SU-DHL-6 (cell line): ENCODE measurements around the gene SOCS3.

ENCODE experiments used
- EZH2phosphoT487 ChIP-seq: fragments of 200-600 bp; sonication (generic), shearing (Covaris generic); conservative IDR thresholded peaks from 2 replicates; pipeline ENCODE4 v1.6.1; 2018; ENCODE audit warnings: mild to moderate bottlenecking, antibody characterized with exemption, low read length, moderate library complexity, mixed read lengths
- TF ChIP-seq, protein P1 (sequence below): fragments of 200-600 bp; sonication (generic); IDR thresholded peaks from one replicate; pipeline ENCODE4 v1.5.1; 2017; ENCODE audit warnings: antibody characterized with exemption, mild to moderate bottlenecking, low read length, moderate library complexity; ENCODE audit not compliant: insufficient read depth, poor library complexity, severe bottlenecking

DNA sequence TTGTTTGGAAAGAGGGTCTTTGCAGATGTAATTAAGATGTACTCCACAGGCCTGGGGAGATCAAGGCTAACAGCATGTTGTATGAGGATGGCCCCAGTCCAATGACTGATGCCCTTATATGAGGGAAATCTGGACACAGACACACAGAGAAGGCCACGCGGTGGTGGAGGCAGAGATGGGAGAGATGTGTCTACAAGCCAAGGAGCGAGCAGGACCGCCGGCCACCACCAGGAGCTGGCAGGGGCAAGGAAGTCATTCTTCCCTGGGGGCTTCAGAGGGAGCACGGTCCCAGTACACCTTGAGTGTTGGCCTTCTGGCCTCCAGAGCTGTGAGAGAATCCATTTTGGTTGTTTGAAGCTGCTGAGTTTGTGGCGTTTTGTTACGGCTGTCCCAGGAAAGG lies 14.7 kb downstream of the SOCS3 start:
- TF ChIP-seq, protein P1, sequence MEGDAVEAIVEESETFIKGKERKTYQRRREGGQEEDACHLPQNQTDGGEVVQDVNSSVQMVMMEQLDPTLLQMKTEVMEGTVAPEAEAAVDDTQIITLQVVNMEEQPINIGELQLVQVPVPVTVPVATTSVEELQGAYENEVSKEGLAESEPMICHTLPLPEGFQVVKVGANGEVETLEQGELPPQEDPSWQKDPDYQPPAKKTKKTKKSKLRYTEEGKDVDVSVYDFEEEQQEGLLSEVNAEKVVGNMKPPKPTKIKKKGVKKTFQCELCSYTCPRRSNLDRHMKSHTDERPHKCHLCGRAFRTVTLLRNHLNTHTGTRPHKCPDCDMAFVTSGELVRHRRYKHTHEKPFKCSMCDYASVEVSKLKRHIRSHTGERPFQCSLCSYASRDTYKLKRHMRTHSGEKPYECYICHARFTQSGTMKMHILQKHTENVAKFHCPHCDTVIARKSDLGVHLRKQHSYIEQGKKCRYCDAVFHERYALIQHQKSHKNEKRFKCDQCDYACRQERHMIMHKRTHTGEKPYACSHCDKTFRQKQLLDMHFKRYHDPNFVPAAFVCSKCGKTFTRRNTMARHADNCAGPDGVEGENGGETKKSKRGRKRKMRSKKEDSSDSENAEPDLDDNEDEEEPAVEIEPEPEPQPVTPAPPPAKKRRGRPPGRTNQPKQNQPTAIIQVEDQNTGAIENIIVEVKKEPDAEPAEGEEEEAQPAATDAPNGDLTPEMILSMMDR, result no peak
- no peak for TF ChIP-seq EZH2phosphoT487
